GM21529 (cell line): Measurements from ENCODE around the gene MACROD2.
"Not testable (repeated sequence)": the region's sequence is repeated elsewhere in the genome, so short reads cannot be mapped to it uniquely, and the experiment has no call there.

Experiments
- ATAC-seq: cut with Tn5 transposase; IDR thresholded peaks from one replicate; pipeline ENCODE4 v1.9.1; 2021; ENCODE audit not compliant: unreplicated experiment

Gene MACROD2

GRCh38 chr20:14925300-14925699, 930.0 kb downstream of the MACROD2 start:
- ATAC-seq = no peak

GRCh38 chr20:14926436-14926835, 931.1 kb downstream of the MACROD2 start:
- not testable (repeated sequence) for ATAC-seq

GRCh38 chr20:14928083-14928482, 932.8 kb downstream of the MACROD2 start:
- ATAC-seq = no peak

GRCh38 chr20:14929388-14929787, 934.1 kb downstream of the MACROD2 start:
- no peak for ATAC-seq

GRCh38 chr20:14932040-14932439, 936.7 kb downstream of the MACROD2 start:
- no peak for ATAC-seq

GRCh38 chr20:14935285-14935684, 940.0 kb downstream of the MACROD2 start:
- no peak for ATAC-seq

- ATAC-seq = no peak
Observed at GRCh38 chr20:14937021-14937420, 941.7 kb downstream of the MACROD2 start.

- no peak for ATAC-seq
Observed at GRCh38 chr20:14937846-14938245, 942.5 kb downstream of the MACROD2 start.

GRCh38 chr20:14947536-14947935, 952.2 kb downstream of the MACROD2 start:
- no peak for ATAC-seq

GRCh38 chr20:14947946-14948345, 952.6 kb downstream of the MACROD2 start:
- ATAC-seq = no peak

- ATAC-seq = no peak
Observed at GRCh38 chr20:14948416-14948815, 953.1 kb downstream of the MACROD2 start.

GRCh38 chr20:14950633-14951032, 955.3 kb downstream of the MACROD2 start:
- ATAC-seq = peak; percentile 3

- peak; percentile 76 for ATAC-seq
Observed at GRCh38 chr20:14951105-14951504, 955.8 kb downstream of the MACROD2 start.

GRCh38 chr20:14951707-14952418, 956.5 kb downstream of the MACROD2 start:
- no peak for ATAC-seq

GRCh38 chr20:14953736-14954135, 958.4 kb downstream of the MACROD2 start:
- ATAC-seq = no peak

- ATAC-seq = no peak
Observed at GRCh38 chr20:14955399-14955798, 960.1 kb downstream of the MACROD2 start.

GRCh38 chr20:14956026-14956425, 960.7 kb downstream of the MACROD2 start:
- ATAC-seq = no peak

- no peak for ATAC-seq
Observed at GRCh38 chr20:14956538-14956937, 961.2 kb downstream of the MACROD2 start.

- no peak for ATAC-seq
Observed at GRCh38 chr20:14957402-14957801, 962.1 kb downstream of the MACROD2 start.

GRCh38 chr20:14958626-14959025, 963.3 kb downstream of the MACROD2 start:
- no peak for ATAC-seq

- ATAC-seq = no peak
Observed at GRCh38 chr20:14959506-14960475, 964.5 kb downstream of the MACROD2 start.

- no peak for ATAC-seq
Observed at GRCh38 chr20:14960831-14961230, 965.5 kb downstream of the MACROD2 start.
